Tibial artery (tissue), 4 donors: ENCODE results near the gene C1orf21.
A peak's percentile ranks its signal among the peaks of the same experiment; 100 is the strongest.
"Not testable (repeated sequence)": the region's sequence is repeated elsewhere in the genome, so short reads cannot be mapped to it uniquely, and the experiment has no call there.

Experiments
- DNase-seq, 2 donors: peaks; one replicate each; pipeline ENCODE4 v3.0.0-alpha.2; 2019
- H3K27ac ChIP-seq, 2 donors: fragments of 200-600 bp; sonication (generic) in 1 of 2; 1 replicate in 1 of 2; 2 replicates in 1 of 2; pipeline ENCODE4 v1.5.1; 2018 to 2019; ENCODE audit warnings: mild to moderate bottlenecking in 1 of 2
- H3K27me3 ChIP-seq, 2 donors: fragments of 200-600 bp; sonication (generic) in 1 of 2; one replicate each; pipeline versions ENCODE4 v1.5.1 to v1.6.0; 2016 to 2019
- H3K36me3 ChIP-seq, 3 donors: fragments of 200-600 bp; sonication (generic) in 2 of 3; one replicate each; pipeline ENCODE4 v1.5.1; 2016 to 2019; ENCODE audit warnings: mild to moderate bottlenecking in 2 of 3
- H3K4me1 ChIP-seq, 4 donors: fragments of 200-600 bp; sonication (generic) in 2 of 4; 1 replicate in 3 of 4; 2 replicates in 1 of 4; pipeline ENCODE4 v1.5.1; 2016 to 2019
- H3K4me3 ChIP-seq, 2 donors: fragments of 200-600 bp; sonication (generic) in 1 of 2; 1 replicate in 1 of 2; 2 replicates in 1 of 2; pipeline ENCODE4 v1.5.1; 2018 to 2019; ENCODE audit warnings: mild to moderate bottlenecking in 2 of 2
- H3K9me3 ChIP-seq, 3 donors: fragments of 200-600 bp; sonication (generic) in 1 of 3; one replicate each; pipeline ENCODE4 v1.5.1; 2016 to 2019
- intact Hi-C: fragments of 100-400 bp; cut with DNase I; formaldehyde crosslinking; loops from one replicate; pipeline ENCODE4 v1.15.0; 2023; ENCODE audit warnings: low total_unique reads
- TF ChIP-seq, protein P1 (sequence below), 2 experiments: fragments of 200-600 bp in 1 of 2; fragments of 450-650 bp in 1 of 2; IDR thresholded peaks; one replicate each; pipeline ENCODE4 v1.5.1; 2017 to 2019; ENCODE audit warnings: antibody characterized with exemption in 2 of 2, mild to moderate bottlenecking in 1 of 2, moderate library complexity in 1 of 2

Gene C1orf21, protein sequence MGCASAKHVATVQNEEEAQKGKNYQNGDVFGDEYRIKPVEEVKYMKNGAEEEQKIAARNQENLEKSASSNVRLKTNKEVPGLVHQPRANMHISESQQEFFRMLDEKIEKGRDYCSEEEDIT

DNA sequence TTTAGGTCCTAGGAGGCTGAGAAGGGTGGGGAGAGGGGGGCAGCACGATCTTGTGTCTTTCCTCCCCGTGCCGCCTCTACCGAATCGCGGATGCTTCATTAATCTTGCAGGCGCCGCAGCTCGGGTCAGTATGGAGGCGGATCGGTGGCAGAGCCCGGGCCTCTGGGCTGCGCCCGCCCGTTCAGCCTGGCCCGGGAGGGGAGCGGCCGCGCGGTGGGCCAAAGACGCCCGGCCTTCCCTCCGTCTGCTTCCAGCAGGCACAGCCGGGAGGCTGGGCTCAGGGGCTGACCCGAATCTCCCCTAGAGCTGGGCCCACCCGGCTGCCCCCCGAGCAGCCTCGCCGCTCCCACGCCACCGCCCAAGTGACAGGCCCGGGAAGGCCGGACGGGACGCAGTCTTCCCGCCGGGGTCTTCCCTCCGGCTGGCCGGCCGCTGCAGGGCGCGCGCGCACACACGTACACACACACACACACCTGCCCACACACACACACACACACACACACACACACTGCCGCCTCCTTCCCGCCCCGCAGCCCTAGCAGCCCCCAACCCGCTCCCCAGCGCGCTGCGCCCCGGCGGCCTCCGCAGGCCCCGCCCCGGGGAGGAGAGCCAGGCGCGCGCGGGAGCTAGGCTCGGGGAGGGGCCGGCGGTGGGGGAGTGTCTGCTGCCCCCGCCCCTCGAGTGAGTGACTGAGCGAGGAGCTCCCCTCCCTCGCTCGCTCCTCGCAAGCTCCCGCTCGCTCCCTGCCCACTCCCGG, at the start of gene C1orf21:
Gene C1orf21, plus strand, starts transcription at position 718 of the 757 bp plus-strand sequence. CDS start 90,481 bp downstream, outside the sequence.
- peak; percentile 87 to 91 for DNase-seq
- no peaks in the 10 kb centered on the region for H3K27me3 ChIP-seq
- H3K36me3 ChIP-seq = no peaks in the 10 kb centered on the region
- H3K4me3 ChIP-seq = peak within 1 kb of the TSS; percentile 91 to 98
- H3K4me1 ChIP-seq = peaks cover 0 to 13% (median 8%) of the 10 kb centered on the region in 4 donors
- H3K27ac ChIP-seq = peak within 1 kb of the TSS; percentile 81 to 87
- intact Hi-C loops = loop anchor here (10.0 kb wide), 1 partner anchor 278 kb away; no protein-coding TSS in a partner anchor
- H3K9me3 ChIP-seq = no peaks in the 10 kb centered on the region
- TF ChIP-seq, protein P1, sequence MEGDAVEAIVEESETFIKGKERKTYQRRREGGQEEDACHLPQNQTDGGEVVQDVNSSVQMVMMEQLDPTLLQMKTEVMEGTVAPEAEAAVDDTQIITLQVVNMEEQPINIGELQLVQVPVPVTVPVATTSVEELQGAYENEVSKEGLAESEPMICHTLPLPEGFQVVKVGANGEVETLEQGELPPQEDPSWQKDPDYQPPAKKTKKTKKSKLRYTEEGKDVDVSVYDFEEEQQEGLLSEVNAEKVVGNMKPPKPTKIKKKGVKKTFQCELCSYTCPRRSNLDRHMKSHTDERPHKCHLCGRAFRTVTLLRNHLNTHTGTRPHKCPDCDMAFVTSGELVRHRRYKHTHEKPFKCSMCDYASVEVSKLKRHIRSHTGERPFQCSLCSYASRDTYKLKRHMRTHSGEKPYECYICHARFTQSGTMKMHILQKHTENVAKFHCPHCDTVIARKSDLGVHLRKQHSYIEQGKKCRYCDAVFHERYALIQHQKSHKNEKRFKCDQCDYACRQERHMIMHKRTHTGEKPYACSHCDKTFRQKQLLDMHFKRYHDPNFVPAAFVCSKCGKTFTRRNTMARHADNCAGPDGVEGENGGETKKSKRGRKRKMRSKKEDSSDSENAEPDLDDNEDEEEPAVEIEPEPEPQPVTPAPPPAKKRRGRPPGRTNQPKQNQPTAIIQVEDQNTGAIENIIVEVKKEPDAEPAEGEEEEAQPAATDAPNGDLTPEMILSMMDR (IDR thresholded peaks at IDR 0.05) = no peak

DNA sequence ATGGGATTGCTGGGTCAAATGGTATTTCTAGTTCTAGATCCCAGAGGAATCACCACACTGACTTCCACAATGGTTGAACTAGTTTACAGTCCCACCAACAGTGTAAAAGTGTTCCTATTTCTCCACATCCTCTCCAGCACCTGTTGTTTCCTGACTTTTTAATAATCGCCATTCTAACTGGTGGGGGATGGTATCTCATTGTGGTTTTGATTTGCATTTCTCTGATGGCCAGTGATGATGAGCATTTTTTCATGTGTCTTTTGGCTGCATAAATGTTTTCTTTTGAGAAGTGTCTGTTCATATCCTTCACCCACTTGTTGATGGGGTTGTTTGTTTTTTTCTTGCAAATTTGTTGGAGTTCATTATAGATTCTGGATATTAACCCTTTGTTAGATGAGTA, 49.0 kb upstream of the C1orf21 start:
- H3K27ac ChIP-seq, intact Hi-C loops, H3K9me3 ChIP-seq: not testable (repeated sequence)

DNA sequence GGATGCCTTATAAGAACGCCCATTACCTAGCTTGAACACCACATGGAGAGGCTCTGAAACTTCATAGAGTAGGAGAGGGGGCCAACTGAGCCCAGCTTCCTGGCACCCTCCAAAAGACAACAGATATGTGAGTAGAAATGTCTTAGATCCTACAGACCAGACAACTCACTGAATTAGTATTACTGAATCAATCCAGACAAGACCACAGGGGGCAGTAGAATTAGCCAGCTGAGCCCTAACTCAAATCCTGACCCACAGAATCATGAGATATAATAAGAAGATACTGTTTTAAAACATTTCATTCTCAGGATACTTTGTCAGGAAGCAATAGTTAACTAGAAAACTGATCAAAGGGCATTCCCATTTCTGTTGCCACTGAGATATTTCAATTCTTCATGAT, 45.8 kb upstream of the C1orf21 start:
- H3K9me3 ChIP-seq = peaks cover 0 to 7% (median 3%) of the 10 kb centered on the region in 3 donors
- H3K27me3 ChIP-seq = no peaks in the 10 kb centered on the region
- no peak overlapping the region for H3K4me3 ChIP-seq
- no peak overlapping the region for H3K27ac ChIP-seq
- TF ChIP-seq, protein P1 (IDR thresholded peaks at IDR 0.05) = no peak
- no peak for DNase-seq
- H3K4me1 ChIP-seq = no peaks in the 10 kb centered on the region
- intact Hi-C loops = no loop called here
- no peaks in the 10 kb centered on the region for H3K36me3 ChIP-seq

More for the DNA sequence above, 49.0 kb upstream of the C1orf21 start:
- H3K4me1 ChIP-seq, H3K36me3 ChIP-seq, DNase-seq, H3K27me3 ChIP-seq, H3K4me3 ChIP-seq: not testable (repeated sequence)

DNA sequence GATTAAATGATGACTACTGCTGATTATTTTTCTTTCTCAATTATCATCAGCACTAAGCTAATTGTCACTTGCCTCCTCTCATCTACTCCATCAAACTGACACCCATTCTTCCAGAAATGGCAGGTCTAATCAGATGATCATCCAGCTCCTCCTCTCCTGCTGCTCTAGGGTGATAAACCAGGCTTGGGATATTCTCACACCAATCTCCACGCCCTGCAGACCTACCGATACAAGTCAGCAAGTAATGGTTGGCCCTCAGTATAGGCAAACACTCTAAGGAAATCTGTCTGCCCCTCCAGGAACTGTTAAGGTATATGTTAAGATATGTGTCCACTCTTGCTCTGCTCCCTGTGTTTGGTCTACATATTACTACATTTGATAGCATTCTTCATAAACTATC, 36.3 kb upstream of the C1orf21 start:
- H3K9me3 ChIP-seq = no peaks in the 10 kb centered on the region
- H3K27ac ChIP-seq = no peak overlapping the region
- TF ChIP-seq, protein P1 (IDR thresholded peaks at IDR 0.05) = no peak
- no peaks in the 10 kb centered on the region for H3K27me3 ChIP-seq
- H3K36me3 ChIP-seq = no peaks in the 10 kb centered on the region
- H3K4me3 ChIP-seq = no peak overlapping the region
- no peaks in the 10 kb centered on the region for H3K4me1 ChIP-seq
- no peak for DNase-seq
- intact Hi-C loops = no loop called here

DNA sequence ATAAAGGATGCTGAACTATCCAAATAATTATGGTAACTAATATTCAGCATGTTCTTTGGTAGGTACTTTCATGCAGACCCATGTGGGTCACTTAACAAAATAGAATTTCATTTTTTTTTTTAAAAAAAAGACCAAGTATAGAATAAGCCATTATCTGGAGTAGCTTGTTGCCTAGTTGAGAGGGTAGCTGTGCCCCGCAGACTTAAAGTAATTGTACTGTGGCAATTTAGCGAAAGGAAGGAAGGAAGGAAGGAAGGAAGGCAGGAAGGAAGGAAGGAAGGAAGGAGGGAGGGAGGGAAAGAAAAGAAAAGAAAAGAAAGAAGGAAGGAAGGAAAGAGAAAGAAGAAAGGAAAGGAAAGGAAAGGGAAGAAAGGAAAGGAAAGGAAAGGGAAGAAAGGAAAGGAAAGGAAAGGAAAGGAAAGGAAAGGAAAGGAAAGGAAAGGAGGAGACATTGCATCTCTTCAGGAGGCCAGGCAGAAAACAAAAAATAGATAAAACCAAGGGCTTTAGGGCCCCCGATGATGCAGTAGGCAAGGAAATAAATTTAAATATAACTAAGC, 35.3 kb upstream of the C1orf21 start:
- no peaks in the 10 kb centered on the region for H3K27me3 ChIP-seq
- no peak for DNase-seq
- H3K36me3 ChIP-seq = no peaks in the 10 kb centered on the region
- intact Hi-C loops = no loop called here
- TF ChIP-seq, protein P1 (IDR thresholded peaks at IDR 0.05) = no peak
- no peaks in the 10 kb centered on the region for H3K9me3 ChIP-seq
- no peak overlapping the region for H3K4me3 ChIP-seq
- H3K4me1 ChIP-seq = no peaks in the 10 kb centered on the region
- H3K27ac ChIP-seq = no peak overlapping the region

DNA sequence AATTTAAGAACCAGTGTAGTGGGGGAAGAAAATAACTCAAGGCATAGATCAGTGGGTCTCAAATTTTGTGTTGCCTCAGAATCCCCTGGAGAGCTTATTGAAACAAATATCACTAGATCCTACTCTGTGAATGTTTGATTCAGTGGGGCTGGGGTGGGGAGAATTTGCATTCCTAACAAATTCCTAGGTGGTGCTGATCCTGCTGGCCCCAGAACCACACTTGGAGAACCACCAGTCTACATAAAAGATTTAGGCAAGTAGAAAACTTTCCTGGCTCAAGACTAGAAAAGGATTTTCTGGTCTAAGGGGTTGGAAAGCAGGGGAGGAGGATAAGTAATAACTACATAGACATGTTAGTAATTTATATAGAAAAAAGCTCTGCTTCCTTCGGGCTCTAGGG, 34.1 kb upstream of the C1orf21 start:
- TF ChIP-seq, protein P1 (IDR thresholded peaks at IDR 0.05) = no peak
- H3K4me1 ChIP-seq = no peaks in the 10 kb centered on the region
- no peak overlapping the region for H3K27ac ChIP-seq
- H3K4me3 ChIP-seq = no peak overlapping the region
- no peaks in the 10 kb centered on the region for H3K9me3 ChIP-seq
- intact Hi-C loops = no loop called here
- DNase-seq = no peak
- no peaks in the 10 kb centered on the region for H3K27me3 ChIP-seq
- no peaks in the 10 kb centered on the region for H3K36me3 ChIP-seq
